Ovary (tissue), 9 donors: Measurements from ENCODE around the gene ZCCHC14. TPM values are rescaled to one million over a fixed set of nuclear protein-coding genes. Genes with fewer than 3 reads are reported as not detected.

Source experiments
- DNase-seq, 5 donors: peaks; one replicate each; pipeline ENCODE4 v3.0.0-alpha.2; 2019 to 2020
- H3K27ac ChIP-seq, 2 donors: fragments of 200-600 bp; one replicate each; pipeline versions ENCODE4 v1.5.1 to v1.8.0; 2019 to 2022
- H3K27me3 ChIP-seq: fragments of 200-600 bp; one replicate; pipeline ENCODE4 v1.8.0; 2022
- H3K36me3 ChIP-seq: fragments of 200-600 bp; sonication (generic); one replicate; pipeline ENCODE4 v1.5.1; 2019
- H3K4me1 ChIP-seq: one replicate; pipeline ENCODE4 v1.8.1; 2013; ENCODE audit warnings: mild to moderate bottlenecking, moderate library complexity; ENCODE audit not compliant: insufficient read depth
- H3K4me3 ChIP-seq: fragments of 200-600 bp; sonication (generic); one replicate; pipeline ENCODE4 v1.5.1; 2017
- H3K9me3 ChIP-seq, 2 donors: fragments of 200-600 bp in 1 of 2; sonication (generic) in 1 of 2; one replicate each; pipeline versions ENCODE4 v1.5.1 to v1.8.1; 2013 to 2019; ENCODE audit warnings: mild to moderate bottlenecking in 1 of 2, moderate library complexity in 1 of 2
- CTCF ChIP-seq, 3 donors: fragments of 450-650 bp in 2 of 3; fragments of 200-600 bp in 1 of 3; IDR thresholded peaks; one replicate each; pipeline versions ENCODE4 v1.5.1 to v1.8.0; 2016 to 2022; ENCODE audit warnings: antibody characterized with exemption in 3 of 3, mild to moderate bottlenecking in 1 of 3
- EP300 ChIP-seq: sonication (generic); formaldehyde crosslinking; IDR thresholded peaks from one replicate; pipeline ENCODE4 v1.6.1; 2017; ENCODE audit warnings: antibody characterized with exemption
- POLR2A ChIP-seq: fragments of 450-650 bp; IDR thresholded peaks from one replicate; pipeline ENCODE4 v1.6.1; 2017; ENCODE audit warnings: antibody characterized with exemption, mild to moderate bottlenecking, moderate library complexity
- WGBS, 3 donors: extraction: QIAGEN DNeasy Blood & Tissue Kit in 1 of 3; methylation state at CpG; one replicate each; pipeline versions ENCODE4 v1.1.5 to v1.1.7; 2013 to 2017; 5-methylcytosine and 5-hydroxymethylcytosine counted together
- intact Hi-C, 4 donors: fragments of 100-400 bp; cut with DNase I; formaldehyde crosslinking; loops; one replicate each; pipeline versions ENCODE4 v1.11.0 to v1.15.1; 2022 to 2023
- polyA plus RNA-seq, 2 donors: library from polyadenylated mRNA; stranded (reverse); fragments of 200-250 nt in 1 of 2; fragments of 350-450 nt in 1 of 2; fragmentation: Illumina TruSeq in 1 of 2; extraction: RNeasy Lipid Tissue Mini Kit (QIAGEN cat#74804) in 1 of 2; gene quantifications; one replicate each; pipeline ENCODE4 v1.2.3, GENCODE V29; 2013 to 2014
- total RNA-seq, 7 donors: library from RNA; depleted of rRNA in 2 of 7; stranded (reverse); fragments of >200 nt in 2 of 7; fragmentation: NEBNext Ultra II Directional in 3 of 7; extraction: Animal tissue kit (Norgen Biotek cat#: 25700) in 3 of 7; gene quantifications; one replicate each; pipeline versions ENCODE4 v1.1.0 to v1.2.4, GENCODE V29; 2016 to 2023
- donor health status: DM: no; HTN: no; CAD: no; lungs with moderate emphysema.
- donor health status: DM: no; HTN: no; CAD: no.
- donor health status: Bipolar disorder and iron deficiency.
- donor health status: DM: yes; HTN: yes; CAD: no.
- donor health status: DM: no; HTN: no; CAD: no.
- donor health status: DM: yes; HTN: yes; CAD: no.

Gene ZCCHC14
- total and polyA plus RNA-seq, 9 donors, result 16.1 to 37.6 (median 31.0) TPM

- 83 to 85% (median 85%) methylated on average over 20 of the region's 20 CpGs for WGBS, 3 donors
- TF ChIP-seq EP300 (no peak), POLR2A (no peak), CTCF (IDR thresholded peaks at IDR 0.05) (no peak)
- Histone ChIP-seq H3K36me3 (no peaks in the 10 kb centered on the region), H3K9me3 (no peaks in the 10 kb centered on the region), H3K27ac (no peak overlapping the region), H3K4me3 (no peak overlapping the region), H3K27me3 (no peaks in the 10 kb centered on the region), H3K4me1 (peaks cover 14% of the 10 kb centered on the region)
- intact Hi-C loops, result loop anchor here in 1 of 4 donors (10.0 kb wide), 1 partner anchor 47 kb away; no protein-coding TSS in a partner anchor
- no peak for DNase-seq
These were observed 121.5 kb downstream of the ZCCHC14 start for GRCh38 chr16:87371261-87371866.

GRCh38 chr16:87369796-87370719, 122.8 kb downstream of the ZCCHC14 start:
- H3K4me1 ChIP-seq, result peaks cover 11% of the 10 kb centered on the region
- H3K9me3 ChIP-seq, result no peaks in the 10 kb centered on the region
- TF ChIP-seq POLR2A (no peak), CTCF (IDR thresholded peaks at IDR 0.05) (no peak), EP300 (no peak)
- H3K27me3 ChIP-seq, result no peaks in the 10 kb centered on the region
- intact Hi-C loops, result loop anchor here in 1 of 4 donors (10.0 kb wide), 1 partner anchor 45 kb away; no protein-coding TSS in a partner anchor
- DNase-seq, result no peak
- no peaks in the 10 kb centered on the region for H3K36me3 ChIP-seq
- 80 to 82% (median 80%) methylated on average over 16 of the region's 16 CpGs for WGBS, 3 donors
- H3K4me3 ChIP-seq, result no peak overlapping the region
- H3K27ac ChIP-seq, result no peak overlapping the region

- DNase-seq, result no peak
- Histone ChIP-seq H3K27ac (no peak overlapping the region), H3K4me1 (peaks cover 14% of the 10 kb centered on the region), H3K36me3 (no peaks in the 10 kb centered on the region), H3K4me3 (no peak overlapping the region), H3K9me3 (no peaks in the 10 kb centered on the region), H3K27me3 (no peaks in the 10 kb centered on the region)
- WGBS, 3 donors, result 88 to 91% (median 90%) methylated on average over 14 of the region's 14 CpGs
- intact Hi-C loops, result no loop called here
- no peak for TF ChIP-seq CTCF (IDR thresholded peaks at IDR 0.05)
- no peak for TF ChIP-seq EP300
- no peak for TF ChIP-seq POLR2A
These were observed 123.6 kb downstream of the ZCCHC14 start for GRCh38 chr16:87369117-87369765.

GRCh38 chr16:87368029-87368770, 124.6 kb downstream of the ZCCHC14 start:
- no peak for DNase-seq
- no peaks in the 10 kb centered on the region for H3K36me3 ChIP-seq
- intact Hi-C loops, result no loop called here
- H3K27ac ChIP-seq, result no peak overlapping the region
- no peaks in the 10 kb centered on the region for H3K27me3 ChIP-seq
- H3K4me1 ChIP-seq, result peaks cover 16% of the 10 kb centered on the region
- no peak overlapping the region for H3K4me3 ChIP-seq
- TF ChIP-seq EP300, result no peak
- no peak for TF ChIP-seq POLR2A
- TF ChIP-seq CTCF (IDR thresholded peaks at IDR 0.05), result no peak
- WGBS, 3 donors, result 46 to 53% (median 51%) methylated on average over 5 of the region's 5 CpGs
- no peaks in the 10 kb centered on the region for H3K9me3 ChIP-seq
